GM08714 (cell line): Measurements from ENCODE around the gene FBXO27.

Source experiments
- H3K4me3 ChIP-seq: fragments of 200-500 bp; sonication (Bioruptor generic); 2 replicates; pipeline ENCODE4 v1.5.1; 2014; ENCODE audit warnings: mild to moderate bottlenecking, low read length, inconsistent platforms
- ZNF274 ChIP-seq: IDR thresholded peaks from 2 replicates; pipeline ENCODE4 v1.6.1; 2012; ENCODE audit warnings: mild to moderate bottlenecking, low read depth, low read length

The FBXO27 gene

GRCh38 chr19:39053276-39054090, 21.1 kb upstream of the FBXO27 start:
- no peak overlapping the region for H3K4me3 ChIP-seq
- no peak for TF ChIP-seq ZNF274

GRCh38 chr19:39052846-39053245, 20.5 kb upstream of the FBXO27 start:
- no peak overlapping the region for H3K4me3 ChIP-seq
- no peak for TF ChIP-seq ZNF274

GRCh38 chr19:39052243-39052746, 19.9 kb upstream of the FBXO27 start:
- no peak overlapping the region for H3K4me3 ChIP-seq
- TF ChIP-seq ZNF274, result no peak

GRCh38 chr19:39047073-39047472, 14.7 kb upstream of the FBXO27 start:
- no peak overlapping the region for H3K4me3 ChIP-seq
- no peak for TF ChIP-seq ZNF274

- H3K4me3 ChIP-seq, result no peak overlapping the region
- no peak for TF ChIP-seq ZNF274
Observed at GRCh38 chr19:39046037-39046821, 13.9 kb upstream of the FBXO27 start.

GRCh38 chr19:39045506-39045905, 13.2 kb upstream of the FBXO27 start:
- no peak overlapping the region for H3K4me3 ChIP-seq
- TF ChIP-seq ZNF274, result no peak

- H3K4me3 ChIP-seq, result no peak overlapping the region
- no peak for TF ChIP-seq ZNF274
Observed at GRCh38 chr19:39038098-39038497, 5.7 kb upstream of the FBXO27 start.

- H3K4me3 ChIP-seq, result no peak overlapping the region
- no peak for TF ChIP-seq ZNF274
Observed at GRCh38 chr19:39037194-39037593, 4.8 kb upstream of the FBXO27 start.

- H3K4me3 ChIP-seq, result no peak overlapping the region
- TF ChIP-seq ZNF274, result no peak
Observed at GRCh38 chr19:39036581-39036980, 4.2 kb upstream of the FBXO27 start.

GRCh38 chr19:39031368-39032062, 834 bp downstream of the FBXO27 start:
- no peak for TF ChIP-seq ZNF274
- peak overlapping the region; percentile 24 for H3K4me3 ChIP-seq

- TF ChIP-seq ZNF274, result no peak
- peak overlapping the region; percentile 24; the same call in 1 of the 2 replicates for H3K4me3 ChIP-seq
Observed at GRCh38 chr19:39030854-39031367, 1.4 kb downstream of the FBXO27 start.

GRCh38 chr19:39024875-39025641, 7.3 kb downstream of the FBXO27 start:
- no peak for TF ChIP-seq ZNF274
- H3K4me3 ChIP-seq, result no peak overlapping the region

- no peak for TF ChIP-seq ZNF274
Observed at GRCh38 chr19:39021063-39021462, 11.3 kb downstream of the FBXO27 start.

More at GRCh38 chr19:39021063-39021462, 11.3 kb downstream of the FBXO27 start:
- no peak overlapping the region for H3K4me3 ChIP-seq
